CD4-positive, CD25-positive, alpha-beta regulatory T cell (primary cell): ENCODE data around the gene AGL. TPM values are rescaled to one million over a fixed set of nuclear protein-coding genes. Genes with fewer than 3 reads are reported as not detected.

Experiments used
- ATAC-seq, 2 donors: fragments of 150-1000 bp; cut with Tn5 transposase; one replicate each; pipeline ENCODE4 v1.10.0; 2021; ENCODE audit warnings: low read depth in 2 of 2, moderate number of reproducible peaks in 2 of 2, moderate library complexity in 1 of 2
- DNase-seq, 3 donors: peaks; one replicate each; pipeline versions ENCODE4 v3.0.0 to v3.0.0-alpha.2; 2012 to 2022; ENCODE audit warnings: mixed read lengths in 1 of 3
- H3K27ac ChIP-seq: one replicate; pipeline ENCODE4 v1.7.0; 2013; ENCODE audit warnings: mild to moderate bottlenecking, low read length; ENCODE audit not compliant: insufficient read depth, poor library complexity, severe bottlenecking
- H3K27me3 ChIP-seq: one replicate; pipeline ENCODE4 v1.7.0; 2013; ENCODE audit warnings: low read length; ENCODE audit not compliant: control insufficient read depth, insufficient read depth
- H3K36me3 ChIP-seq: one replicate; pipeline ENCODE4 v1.7.0; 2013; ENCODE audit warnings: mild to moderate bottlenecking, low read length, moderate library complexity; ENCODE audit not compliant: control insufficient read depth, insufficient read depth
- H3K4me1 ChIP-seq: 2 replicates; pipeline ENCODE4 v1.7.0; 2013; ENCODE audit warnings: mild to moderate bottlenecking, low read length; ENCODE audit not compliant: insufficient read depth, control insufficient read depth, poor library complexity, severe bottlenecking
- H3K4me3 ChIP-seq: one replicate; pipeline ENCODE4 v1.7.0; 2013; ENCODE audit warnings: low read depth, mild to moderate bottlenecking, low read length, moderate library complexity
- H3K9me3 ChIP-seq, 2 experiments: 1 replicate in 1 of 2; 2 replicates in 1 of 2; pipeline ENCODE4 v1.7.0; 2013; ENCODE audit warnings: low read length in 2 of 2, mild to moderate bottlenecking in 1 of 2, moderate library complexity in 1 of 2; ENCODE audit not compliant: control insufficient read depth in 2 of 2
- H3K27ac Mint-ChIP-seq, 3 donors: one replicate each; pipeline ENCODE4 v1.8.0; 2020 to 2022; ENCODE audit warnings: mild to moderate bottlenecking in 3 of 3, mixed read lengths in 3 of 3, moderate library complexity in 2 of 3
- H3K27me3 Mint-ChIP-seq: one replicate; pipeline ENCODE4 v1.8.0; 2022; ENCODE audit warnings: mild to moderate bottlenecking, mixed read lengths
- H3K36me3 Mint-ChIP-seq: one replicate; pipeline ENCODE4 v1.8.0; 2020; ENCODE audit warnings: mixed read lengths
- H3K4me1 Mint-ChIP-seq, 4 donors: one replicate each; pipeline ENCODE4 v1.8.0; 2020 to 2022; ENCODE audit warnings: mixed read lengths in 4 of 4, mild to moderate bottlenecking in 1 of 4
- H3K4me3 Mint-ChIP-seq, 4 donors: one replicate each; pipeline ENCODE4 v1.8.0; 2020 to 2022; ENCODE audit warnings: mild to moderate bottlenecking in 4 of 4, mixed read lengths in 4 of 4, moderate library complexity in 3 of 4
- H3K9me3 Mint-ChIP-seq, 7 donors: one replicate each; pipeline ENCODE4 v1.8.0; 2020 to 2022; ENCODE audit warnings: mixed read lengths in 7 of 7, mild to moderate bottlenecking in 3 of 7, moderate library complexity in 2 of 7
- polyA plus RNA-seq, 4 donors: library from polyadenylated mRNA; unstranded; fragments of 300-500 nt; fragmentation: Illumina TruSeq; gene quantifications; one replicate each; pipeline ENCODE4 v1.2.3, GENCODE V29; 2021
- total RNA-seq: library from RNA; stranded (reverse); gene quantifications from one replicate; pipeline ENCODE4 v1.2.3, GENCODE V29; 2022

Gene AGL
- total and polyA plus RNA-seq, 5 donors from 2014 or later, result 8.5 to 11.9 (median 9.8) TPM

- H3K4me3 ChIP-seq, result no peak overlapping the region
- H3K27me3 ChIP-seq, result no peaks in the 10 kb centered on the region
- Mint-ChIP-seq H3K27me3 (no peaks in the 10 kb centered on the region), H3K4me3 (no peak overlapping the region), H3K4me1 (peaks cover 2 to 8% (median 6%) of the 10 kb centered on the region in 4 donors), H3K9me3 (peaks cover 0 to 18% (median 6%) of the 10 kb centered on the region in 7 donors), H3K36me3 (peaks cover 50% of the 10 kb centered on the region), H3K27ac (no peak overlapping the region)
- ATAC-seq, result no peak
- no peak overlapping the region for H3K27ac ChIP-seq
- DNase-seq, result no peak
- no peaks in the 10 kb centered on the region for H3K9me3 ChIP-seq
- H3K36me3 ChIP-seq, result peaks cover 26% of the 10 kb centered on the region
- no peaks in the 10 kb centered on the region for H3K4me1 ChIP-seq
Measured at GRCh38 chr1:99906535-99906934, 56.4 kb downstream of the AGL start.

GRCh38 chr1:99917214-99917613, 67.1 kb downstream of the AGL start:
- no peak overlapping the region for H3K4me3 Mint-ChIP-seq
- H3K36me3 Mint-ChIP-seq, result peaks cover 28% of the 10 kb centered on the region
- DNase-seq (no peak), ATAC-seq (no peak)
- no peaks in the 10 kb centered on the region for H3K27me3 Mint-ChIP-seq
- no peak overlapping the region for H3K27ac Mint-ChIP-seq
- no peaks in the 10 kb centered on the region for H3K27me3 ChIP-seq
- H3K9me3 ChIP-seq, result no peaks in the 10 kb centered on the region
- H3K4me3 ChIP-seq, result no peak overlapping the region
- peaks cover 0 to 7% (median 0%) of the 10 kb centered on the region in 4 donors for H3K4me1 Mint-ChIP-seq
- peaks cover 63% of the 10 kb centered on the region for H3K36me3 ChIP-seq
- H3K27ac ChIP-seq, result no peak overlapping the region
- no peaks in the 10 kb centered on the region for H3K9me3 Mint-ChIP-seq
- no peaks in the 10 kb centered on the region for H3K4me1 ChIP-seq

GRCh38 chr1:99919220-99919619, 69.1 kb downstream of the AGL start:
- ATAC-seq (no peak), DNase-seq (no peak)
- Histone ChIP-seq H3K36me3 (peaks cover 47% of the 10 kb centered on the region), H3K4me1 (no peaks in the 10 kb centered on the region), H3K27me3 (no peaks in the 10 kb centered on the region), H3K27ac (no peak overlapping the region), H3K4me3 (no peak overlapping the region), H3K9me3 (no peaks in the 10 kb centered on the region)
- H3K27ac Mint-ChIP-seq, result peak overlapping the region in 1 of 3 donors; percentile 63
- H3K36me3 Mint-ChIP-seq, result peaks cover 33% of the 10 kb centered on the region
- peaks cover 0 to 7% (median 0%) of the 10 kb centered on the region in 4 donors for H3K4me1 Mint-ChIP-seq
- H3K9me3 Mint-ChIP-seq, result no peaks in the 10 kb centered on the region
- H3K4me3 Mint-ChIP-seq, result no peak overlapping the region
- H3K27me3 Mint-ChIP-seq, result no peaks in the 10 kb centered on the region

- no peak overlapping the region for H3K4me3 ChIP-seq
- no peaks in the 10 kb centered on the region for H3K4me1 Mint-ChIP-seq
- DNase-seq (no peak), ATAC-seq (no peak)
- H3K27me3 ChIP-seq, result peaks cover 10% of the 10 kb centered on the region
- no peak overlapping the region for H3K4me3 Mint-ChIP-seq
- H3K9me3 Mint-ChIP-seq, result peaks cover 0 to 7% (median 0%) of the 10 kb centered on the region in 7 donors
- H3K27me3 Mint-ChIP-seq, result peaks cover 25% of the 10 kb centered on the region
- H3K36me3 Mint-ChIP-seq, result peaks cover 2% of the 10 kb centered on the region
- no peaks in the 10 kb centered on the region for H3K4me1 ChIP-seq
- no peak overlapping the region for H3K27ac ChIP-seq
- no peaks in the 10 kb centered on the region for H3K9me3 ChIP-seq
- no peaks in the 10 kb centered on the region for H3K36me3 ChIP-seq
- H3K27ac Mint-ChIP-seq, result no peak overlapping the region
Measured at GRCh38 chr1:99934801-99935200, 84.6 kb downstream of the AGL start.

- Mint-ChIP-seq H3K27ac (no peak overlapping the region), H3K4me3 (no peak overlapping the region), H3K4me1 (no peaks in the 10 kb centered on the region), H3K36me3 (no peaks in the 10 kb centered on the region), H3K27me3 (peaks cover 27% of the 10 kb centered on the region), H3K9me3 (peaks cover 0 to 7% (median 0%) of the 10 kb centered on the region in 7 donors)
- DNase-seq (no peak), ATAC-seq (no peak)
- Histone ChIP-seq H3K9me3 (no peaks in the 10 kb centered on the region), H3K36me3 (no peaks in the 10 kb centered on the region), H3K27ac (no peak overlapping the region), H3K4me3 (no peak overlapping the region), H3K4me1 (no peaks in the 10 kb centered on the region), H3K27me3 (peaks cover 10% of the 10 kb centered on the region)
Measured at GRCh38 chr1:99935534-99935933, 85.4 kb downstream of the AGL start.

- ATAC-seq (no peak), DNase-seq (no peak)
- Histone ChIP-seq H3K27ac (no peak overlapping the region), H3K27me3 (peaks cover 10% of the 10 kb centered on the region), H3K9me3 (no peaks in the 10 kb centered on the region), H3K4me3 (no peak overlapping the region), H3K36me3 (no peaks in the 10 kb centered on the region), H3K4me1 (no peaks in the 10 kb centered on the region)
- no peak overlapping the region for H3K27ac Mint-ChIP-seq
- H3K9me3 Mint-ChIP-seq, result peaks cover 0 to 7% (median 0%) of the 10 kb centered on the region in 7 donors
- H3K27me3 Mint-ChIP-seq, result peaks cover 27% of the 10 kb centered on the region
- no peaks in the 10 kb centered on the region for H3K4me1 Mint-ChIP-seq
- H3K4me3 Mint-ChIP-seq, result no peak overlapping the region
- no peaks in the 10 kb centered on the region for H3K36me3 Mint-ChIP-seq
Measured at GRCh38 chr1:99936071-99936470, 85.9 kb downstream of the AGL start.

GRCh38 chr1:99942723-99943122, 92.6 kb downstream of the AGL start:
- Mint-ChIP-seq H3K4me3 (no peak overlapping the region), H3K9me3 (no peaks in the 10 kb centered on the region), H3K27ac (no peak overlapping the region), H3K27me3 (peaks cover 31% of the 10 kb centered on the region), H3K36me3 (no peaks in the 10 kb centered on the region), H3K4me1 (no peaks in the 10 kb centered on the region)
- Histone ChIP-seq H3K27ac (no peak overlapping the region), H3K36me3 (no peaks in the 10 kb centered on the region), H3K4me3 (no peak overlapping the region), H3K9me3 (no peaks in the 10 kb centered on the region), H3K4me1 (no peaks in the 10 kb centered on the region), H3K27me3 (no peaks in the 10 kb centered on the region)
- ATAC-seq (no peak), DNase-seq (no peak)

GRCh38 chr1:99943223-99943794, 93.1 kb downstream of the AGL start:
- Mint-ChIP-seq H3K36me3 (no peaks in the 10 kb centered on the region), H3K27ac (no peak overlapping the region), H3K27me3 (peaks cover 28% of the 10 kb centered on the region), H3K4me1 (no peaks in the 10 kb centered on the region), H3K4me3 (no peak overlapping the region), H3K9me3 (no peaks in the 10 kb centered on the region)
- ATAC-seq (no peak), DNase-seq (no peak)
- no peaks in the 10 kb centered on the region for H3K27me3 ChIP-seq
- H3K9me3 ChIP-seq, result no peaks in the 10 kb centered on the region
- H3K36me3 ChIP-seq, result no peaks in the 10 kb centered on the region
- H3K27ac ChIP-seq, result no peak overlapping the region
- no peaks in the 10 kb centered on the region for H3K4me1 ChIP-seq
- H3K4me3 ChIP-seq, result no peak overlapping the region
